Testis (tissue), 3 donors: ENCODE data around the gene CENPO. TPM values are rescaled to one million over a fixed set of nuclear protein-coding genes. Genes with fewer than 3 reads are reported as not detected.

ENCODE experiments used
- DNase-seq: peaks from one replicate; pipeline ENCODE4 v3.0.0-alpha.2; 2019
- H3K27ac ChIP-seq, 2 donors: fragments of 200-600 bp; sonication (generic); one replicate each; pipeline ENCODE4 v1.5.1; 2019
- H3K27me3 ChIP-seq: fragments of 200-600 bp; sonication (generic); one replicate; pipeline ENCODE4 v1.5.1; 2019
- H3K36me3 ChIP-seq: fragments of 200-600 bp; sonication (generic); one replicate; pipeline ENCODE4 v1.5.1; 2017; ENCODE audit warnings: low read depth; ENCODE audit errors: missing control alignments
- H3K4me1 ChIP-seq: fragments of 200-600 bp; sonication (generic); one replicate; pipeline ENCODE4 v1.5.1; 2019
- H3K4me3 ChIP-seq, 2 donors: fragments of 200-600 bp; sonication (generic); one replicate each; pipeline ENCODE4 v1.5.1; 2017 to 2019
- H3K9me3 ChIP-seq: fragments of 200-600 bp; sonication (generic); one replicate; pipeline ENCODE4 v1.5.1; 2017
- CTCF ChIP-seq, 3 experiments: fragments of 450-650 bp in 2 of 3; fragments of 200-600 bp in 1 of 3; sonication (generic) in 1 of 3; IDR thresholded peaks; one replicate each; pipeline ENCODE4 v1.5.1; 2016 to 2019; ENCODE audit warnings: antibody characterized with exemption in 3 of 3, mild to moderate bottlenecking in 2 of 3, moderate library complexity in 1 of 3
- POLR2A ChIP-seq: fragments of 450-650 bp; IDR thresholded peaks from one replicate; pipeline ENCODE4 v1.6.1; 2017; ENCODE audit warnings: antibody characterized with exemption, mild to moderate bottlenecking, moderate library complexity
- WGBS, 2 donors: methylation state at CpG; one replicate each; pipeline ENCODE4 v1.1.5; 2018; 5-methylcytosine and 5-hydroxymethylcytosine counted together
- intact Hi-C: fragments of 100-400 bp; cut with DNase I; formaldehyde crosslinking; loops from one replicate; pipeline ENCODE4 v1.15.1; 2023; ENCODE audit warnings: low total_unique reads
- polyA plus RNA-seq: library from polyadenylated mRNA; stranded (reverse); fragments of 350-450 nt; fragmentation: Illumina TruSeq; extraction: RNeasy Lipid Tissue Mini Kit (QIAGEN cat#74804); gene quantifications from one replicate; pipeline ENCODE4 v1.2.3, GENCODE V29; 2014; ENCODE audit warnings: low read depth, low replicate concordance; ENCODE audit not compliant: insufficient read depth
- total RNA-seq, 2 donors: library from RNA; depleted of rRNA; stranded (reverse); fragments of >200 nt; gene quantifications; one replicate each; pipeline ENCODE4 v1.2.3, GENCODE V29; 2016

Gene CENPO
- total and polyA plus RNA-seq, 3 donors from 2014 or later: 27.1 to 41.2 (median 32.8) TPM

- no peaks in the 10 kb centered on the region for H3K9me3 ChIP-seq
- H3K27me3 ChIP-seq: no peaks in the 10 kb centered on the region
- peaks cover 40% of the 10 kb centered on the region for H3K4me1 ChIP-seq
- peak overlapping the region; percentile 59 to 80 for H3K27ac ChIP-seq
- no peak overlapping the region for H3K4me3 ChIP-seq
- 47 to 55% methylated on average over 8 of the region's 8 CpGs for WGBS, 2 donors
- no peak for TF ChIP-seq POLR2A
- TF ChIP-seq CTCF (IDR thresholded peaks at IDR 0.05): no peak
- H3K36me3 ChIP-seq: no peaks in the 10 kb centered on the region
- peak; percentile 54 for DNase-seq
- intact Hi-C loops: no loop called here
These were observed 61.9 kb downstream of the CENPO start for GRCh38 chr2:24855022-24855622.

- TF ChIP-seq POLR2A (no peak), CTCF (IDR thresholded peaks at IDR 0.05) (no peak)
- 58 to 59% methylated on average over 3 to 4 of the region's 4 CpGs for WGBS, 2 donors
- intact Hi-C loops: no loop called here
- H3K9me3 ChIP-seq: no peaks in the 10 kb centered on the region
- H3K27ac ChIP-seq: peak overlapping the region; percentile 52 to 80
- peak; percentile 67 for DNase-seq
- H3K36me3 ChIP-seq: no peaks in the 10 kb centered on the region
- H3K4me3 ChIP-seq: no peak overlapping the region
- peaks cover 34% of the 10 kb centered on the region for H3K4me1 ChIP-seq
- H3K27me3 ChIP-seq: no peaks in the 10 kb centered on the region
These were observed 62.5 kb downstream of the CENPO start for GRCh38 chr2:24855726-24856125.

GRCh38 chr2:24856791-24857211, 63.6 kb downstream of the CENPO start:
- peak overlapping the region; percentile 52 to 80 for H3K27ac ChIP-seq
- peaks cover 33% of the 10 kb centered on the region for H3K4me1 ChIP-seq
- 59 to 66% methylated on average over 3 to 5 of the region's 5 CpGs for WGBS, 2 donors
- no peak overlapping the region for H3K4me3 ChIP-seq
- no peaks in the 10 kb centered on the region for H3K27me3 ChIP-seq
- TF ChIP-seq CTCF (IDR thresholded peaks at IDR 0.05) (no peak), POLR2A (no peak)
- DNase-seq: no peak
- H3K9me3 ChIP-seq: no peaks in the 10 kb centered on the region
- intact Hi-C loops: no loop called here
- no peaks in the 10 kb centered on the region for H3K36me3 ChIP-seq

- no peak for DNase-seq
- intact Hi-C loops: no loop called here
- TF ChIP-seq POLR2A: no peak
- no peak for TF ChIP-seq CTCF (IDR thresholded peaks at IDR 0.05)
- no peaks in the 10 kb centered on the region for H3K27me3 ChIP-seq
- H3K9me3 ChIP-seq: no peaks in the 10 kb centered on the region
- WGBS, 2 donors: 88% methylated on average over 6 of the region's 6 CpGs
- H3K36me3 ChIP-seq: no peaks in the 10 kb centered on the region
- peak overlapping the region in 1 of 2 donors; percentile 80 for H3K27ac ChIP-seq
- peaks cover 36% of the 10 kb centered on the region for H3K4me1 ChIP-seq
- H3K4me3 ChIP-seq: no peak overlapping the region
These were observed 64.5 kb downstream of the CENPO start for GRCh38 chr2:24857746-24858145.

- no peak for TF ChIP-seq CTCF (IDR thresholded peaks at IDR 0.05)
- TF ChIP-seq POLR2A: no peak
- H3K27me3 ChIP-seq: no peaks in the 10 kb centered on the region
- no peaks in the 10 kb centered on the region for H3K9me3 ChIP-seq
- H3K4me1 ChIP-seq: peaks cover 38% of the 10 kb centered on the region
- H3K27ac ChIP-seq: no peak overlapping the region
- no peaks in the 10 kb centered on the region for H3K36me3 ChIP-seq
- WGBS, 2 donors: 86 to 89% methylated on average over 13 of the region's 13 CpGs
- no peak for DNase-seq
- no peak overlapping the region for H3K4me3 ChIP-seq
- intact Hi-C loops: no loop called here
These were observed 65.8 kb downstream of the CENPO start for GRCh38 chr2:24858996-24859395.
